Activated T-helper 17 cell treated with anti-CD3 and anti-CD28 coated beads, Interleukin-2, amount 50 U/mL, for 72 hours (primary cell): ENCODE results near the gene NKX1-1. TPM values are rescaled to one million over a fixed set of nuclear protein-coding genes. Genes with fewer than 3 reads are reported as not detected.
"Not testable (repeated sequence)": the region's sequence is repeated elsewhere in the genome, so short reads cannot be mapped to it uniquely, and the experiment has no call there.

Experiments
- ATAC-seq: fragments of 150-1000 bp; cut with Tn5 transposase; replicated peaks from 2 replicates; pipeline ENCODE4 v1.10.0; 2021; ENCODE audit warnings: mild to moderate bottlenecking, moderate library complexity
- H3K27ac Mint-ChIP-seq: one replicate; pipeline ENCODE4 v1.8.0; 2022; ENCODE audit warnings: mixed read lengths
- H3K27me3 Mint-ChIP-seq: one replicate; pipeline ENCODE4 v1.8.0; 2022; ENCODE audit warnings: mixed read lengths
- H3K36me3 Mint-ChIP-seq: one replicate; pipeline ENCODE4 v1.8.0; 2022; ENCODE audit warnings: low read depth, mild to moderate bottlenecking, mixed read lengths
- H3K4me1 Mint-ChIP-seq: one replicate; pipeline ENCODE4 v1.8.0; 2022; ENCODE audit warnings: mixed read lengths
- H3K4me3 Mint-ChIP-seq: one replicate; pipeline ENCODE4 v1.8.0; 2022; ENCODE audit warnings: mild to moderate bottlenecking, mixed read lengths
- H3K9me3 Mint-ChIP-seq: one replicate; pipeline ENCODE4 v1.8.0; 2022; ENCODE audit warnings: mixed read lengths
- total RNA-seq, 2 donors: library from RNA; stranded (reverse); gene quantifications; one replicate each; pipeline ENCODE4 v1.2.3, GENCODE V29; 2022

NKX1-1 gene
- total RNA-seq, 2 donors from 2014 or later = not detected

- H3K36me3 Mint-ChIP-seq = peaks cover 7% of the 10 kb centered on the region
Observed at GRCh38 chr4:1393866-1394265, 12.4 kb downstream of the NKX1-1 start.

GRCh38 chr4:1393363-1393762, 12.9 kb downstream of the NKX1-1 start:
- not testable (repeated sequence) for ATAC-seq, H3K4me1 Mint-ChIP-seq, H3K27ac Mint-ChIP-seq, H3K9me3 Mint-ChIP-seq, H3K4me3 Mint-ChIP-seq, H3K27me3 Mint-ChIP-seq
- peaks cover 13% of the 10 kb centered on the region for H3K36me3 Mint-ChIP-seq

More at GRCh38 chr4:1393866-1394265, 12.4 kb downstream of the NKX1-1 start:
- ATAC-seq = no peak
- Mint-ChIP-seq H3K27ac (no peak overlapping the region), H3K27me3 (no peaks in the 10 kb centered on the region), H3K4me3 (no peak overlapping the region), H3K4me1 (no peaks in the 10 kb centered on the region), H3K9me3 (peaks cover 4% of the 10 kb centered on the region)

- Mint-ChIP-seq H3K4me3 (no peak overlapping the region), H3K4me1 (no peaks in the 10 kb centered on the region), H3K27ac (no peak overlapping the region), H3K27me3 (no peaks in the 10 kb centered on the region), H3K9me3 (peaks cover 6% of the 10 kb centered on the region), H3K36me3 (peaks cover 31% of the 10 kb centered on the region)
- no peak for ATAC-seq
Observed at GRCh38 chr4:1385373-1386340, 20.6 kb downstream of the NKX1-1 start.

- no peak for ATAC-seq
- no peaks in the 10 kb centered on the region for H3K4me1 Mint-ChIP-seq
- no peak overlapping the region for H3K4me3 Mint-ChIP-seq
- H3K27ac Mint-ChIP-seq = no peak overlapping the region
- peaks cover 27% of the 10 kb centered on the region for H3K36me3 Mint-ChIP-seq
- H3K27me3 Mint-ChIP-seq = no peaks in the 10 kb centered on the region
- H3K9me3 Mint-ChIP-seq = peaks cover 6% of the 10 kb centered on the region
Observed at GRCh38 chr4:1384675-1385372, 21.4 kb downstream of the NKX1-1 start.

GRCh38 chr4:1383728-1384591, 22.3 kb downstream of the NKX1-1 start:
- no peak overlapping the region for H3K27ac Mint-ChIP-seq
- no peak overlapping the region for H3K4me3 Mint-ChIP-seq
- ATAC-seq = no peak
- no peaks in the 10 kb centered on the region for H3K4me1 Mint-ChIP-seq
- peaks cover 24% of the 10 kb centered on the region for H3K36me3 Mint-ChIP-seq
- peaks cover 6% of the 10 kb centered on the region for H3K9me3 Mint-ChIP-seq
- H3K27me3 Mint-ChIP-seq = no peaks in the 10 kb centered on the region

GRCh38 chr4:1382776-1383727, 23.2 kb downstream of the NKX1-1 start:
- Mint-ChIP-seq H3K27ac (no peak overlapping the region), H3K27me3 (no peaks in the 10 kb centered on the region), H3K4me1 (no peaks in the 10 kb centered on the region), H3K4me3 (no peak overlapping the region), H3K36me3 (peaks cover 16% of the 10 kb centered on the region), H3K9me3 (no peaks in the 10 kb centered on the region)
- ATAC-seq = no peak

- H3K27ac Mint-ChIP-seq = no peak overlapping the region
- H3K4me3 Mint-ChIP-seq = no peak overlapping the region
- no peaks in the 10 kb centered on the region for H3K4me1 Mint-ChIP-seq
- ATAC-seq = no peak
- H3K9me3 Mint-ChIP-seq = no peaks in the 10 kb centered on the region
- H3K27me3 Mint-ChIP-seq = no peaks in the 10 kb centered on the region
- peaks cover 7% of the 10 kb centered on the region for H3K36me3 Mint-ChIP-seq
Observed at GRCh38 chr4:1381944-1382541, 24.2 kb downstream of the NKX1-1 start.

GRCh38 chr4:1381181-1381621, 25.0 kb downstream of the NKX1-1 start:
- H3K27me3 Mint-ChIP-seq = no peaks in the 10 kb centered on the region
- peaks cover under 1% of the 10 kb centered on the region for H3K36me3 Mint-ChIP-seq
- H3K4me3 Mint-ChIP-seq = no peak overlapping the region
- no peaks in the 10 kb centered on the region for H3K4me1 Mint-ChIP-seq
- no peak overlapping the region for H3K27ac Mint-ChIP-seq
- H3K9me3 Mint-ChIP-seq = no peaks in the 10 kb centered on the region
- ATAC-seq = no peak

- H3K36me3 Mint-ChIP-seq = no peaks in the 10 kb centered on the region
- H3K9me3 Mint-ChIP-seq = no peaks in the 10 kb centered on the region
- no peaks in the 10 kb centered on the region for H3K27me3 Mint-ChIP-seq
- H3K27ac Mint-ChIP-seq = no peak overlapping the region
- no peak overlapping the region for H3K4me3 Mint-ChIP-seq
- no peaks in the 10 kb centered on the region for H3K4me1 Mint-ChIP-seq
- ATAC-seq = no peak
Observed at GRCh38 chr4:1380368-1381151, 25.7 kb downstream of the NKX1-1 start.

GRCh38 chr4:1379801-1380331, 26.4 kb downstream of the NKX1-1 start:
- ATAC-seq = no peak
- Mint-ChIP-seq H3K27me3 (no peaks in the 10 kb centered on the region), H3K27ac (no peak overlapping the region), H3K9me3 (no peaks in the 10 kb centered on the region), H3K36me3 (no peaks in the 10 kb centered on the region), H3K4me1 (no peaks in the 10 kb centered on the region), H3K4me3 (no peak overlapping the region)

- no peak for ATAC-seq
- no peaks in the 10 kb centered on the region for H3K27me3 Mint-ChIP-seq
- no peak overlapping the region for H3K4me3 Mint-ChIP-seq
- no peaks in the 10 kb centered on the region for H3K4me1 Mint-ChIP-seq
- no peaks in the 10 kb centered on the region for H3K36me3 Mint-ChIP-seq
- no peaks in the 10 kb centered on the region for H3K9me3 Mint-ChIP-seq
- no peak overlapping the region for H3K27ac Mint-ChIP-seq
Observed at GRCh38 chr4:1379351-1379781, 26.9 kb downstream of the NKX1-1 start.

- H3K9me3 Mint-ChIP-seq = no peaks in the 10 kb centered on the region
- H3K27ac Mint-ChIP-seq = no peak overlapping the region
- no peak for ATAC-seq
- H3K27me3 Mint-ChIP-seq = no peaks in the 10 kb centered on the region
- peaks cover 5% of the 10 kb centered on the region for H3K36me3 Mint-ChIP-seq
- no peak overlapping the region for H3K4me3 Mint-ChIP-seq
- H3K4me1 Mint-ChIP-seq = no peaks in the 10 kb centered on the region
Observed at GRCh38 chr4:1378559-1379231, 27.5 kb downstream of the NKX1-1 start.
